K562 (cell line): ENCODE data around the gene ZBTB2. TPM values are rescaled to one million over a fixed set of nuclear protein-coding genes. Genes with fewer than 3 reads are reported as not detected.

ENCODE experiments used
- BRD4 ChIP-seq: fragments of 200-600 bp; sonication (generic); IDR thresholded peaks from 2 replicates; pipeline ENCODE4 v1.6.1; 2017; ENCODE audit warnings: inconsistent platforms
- ESRRB ChIP-seq: fragments of 250-450 bp; sonication (Bioruptor Pico); IDR thresholded peaks from 2 replicates; pipeline ENCODE4 v1.5.0; 2020; ENCODE audit warnings: mild to moderate bottlenecking, moderate library complexity, borderline replicate concordance
- GTF2E2 ChIP-seq: fragments of 200-800 bp; sonication (Bioruptor generic); IDR thresholded peaks from 2 replicates; pipeline ENCODE4 v1.6.1; 2016; ENCODE audit warnings: missing genetic modification characterization, missing compliant biosample characterization
- HCFC1 ChIP-seq: IDR thresholded peaks from 2 replicates; pipeline ENCODE4 v1.6.1; 2012; ENCODE audit warnings: low read depth, low read length, improper control_type of control experiment
- KLF1 ChIP-seq: fragments of 450-650 bp; IDR thresholded peaks from 2 replicates; pipeline ENCODE4 v1.6.1; 2016; ENCODE audit warnings: missing genetic modification characterization, missing compliant biosample characterization
- KLF16 ChIP-seq: IDR thresholded peaks from 2 replicates; pipeline ENCODE4 v1.6.1; 2016; ENCODE audit warnings: antibody characterized with exemption
- MTA3 ChIP-seq: fragments of 450-650 bp; formaldehyde crosslinking; IDR thresholded peaks from 2 replicates; pipeline ENCODE4 v1.6.1; 2017; ENCODE audit warnings: mild to moderate bottlenecking, borderline replicate concordance
- MYC ChIP-seq, 2 experiments: fragments of 250-450 bp in 1 of 2; sonication (Bioruptor Pico) in 1 of 2; IDR thresholded peaks; 2 replicates each; pipeline versions ENCODE4 v1.5.1 to v1.6.1; 2012 to 2021; ENCODE audit warnings: low read depth in 2 of 2, borderline replicate concordance in 1 of 2, improper control_type of control experiment in 1 of 2, low read length in 1 of 2, mild to moderate bottlenecking in 1 of 2, moderate library complexity in 1 of 2
- PATZ1 ChIP-seq: fragments of 250-450 bp; sonication (Bioruptor Pico); IDR thresholded peaks from 2 replicates; pipeline ENCODE4 v1.5.0; 2020; ENCODE audit warnings: mild to moderate bottlenecking, borderline replicate concordance
- PCBP2 ChIP-seq: fragments of 200-400 bp; formaldehyde crosslinking; IDR thresholded peaks from 2 replicates; pipeline ENCODE4 v1.6.1; 2018; ENCODE audit warnings: low read length, low read depth, mild to moderate bottlenecking, moderate library complexity; ENCODE audit not compliant: poor library complexity, severe bottlenecking
- POLR2AphosphoS5 ChIP-seq: IDR thresholded peaks from 2 replicates; pipeline ENCODE4 v1.6.1; 2011; ENCODE audit warnings: mild to moderate bottlenecking, low read depth, low read length, moderate library complexity; ENCODE audit not compliant: control insufficient read depth, insufficient read depth
- STAT5A ChIP-seq: IDR thresholded peaks from 2 replicates; pipeline ENCODE4 v1.6.1; 2012; ENCODE audit warnings: low read length, inconsistent platforms, borderline replicate concordance
- TAF1 ChIP-seq: IDR thresholded peaks from 2 replicates; pipeline ENCODE4 v1.6.1; 2011; ENCODE audit warnings: mild to moderate bottlenecking, low read length, moderate library complexity; ENCODE audit not compliant: insufficient read depth, control insufficient read depth, severe bottlenecking; ENCODE audit errors: extremely low read depth
- TEAD1 ChIP-seq, 2 experiments: fragments of 450-650 bp in 1 of 2; sonication (generic) in 1 of 2; formaldehyde crosslinking; IDR thresholded peaks; 2 replicates each; pipeline versions ENCODE4 v1.4.0 to v1.8.0; 2020 to 2022; ENCODE audit warnings: mild to moderate bottlenecking in 2 of 2, missing genetic modification reagents in 1 of 2
- ZNF655 ChIP-seq: fragments of 250-450 bp; sonication (Bioruptor Pico); IDR thresholded peaks from 2 replicates; pipeline ENCODE4 v1.5.0; 2021
- polyA plus RNA-seq, 8 experiments: library from polyadenylated mRNA; depleted of rRNA in 4 of 8; stranded (reverse) in 5 of 8; unstranded in 3 of 8; fragments of >200 nt; fragmentation: Nextera tagmentation in 2 of 8; fragmentation: Illumina TruSeq in 1 of 8; extraction: Ambion mirVana in 2 of 8; extraction: Trizol in 1 of 8; gene quantifications; 2 replicates each; pipeline versions ENCODE4 v1.2.1 to v1.2.3, GENCODE V29; 2011 to 2014; ENCODE audit warnings: inconsistent platforms in 1 of 8, missing spikeins in 1 of 8
- total RNA-seq, 7 experiments: library from RNA; depleted of rRNA in 6 of 7; stranded (reverse); fragments of >200 nt in 6 of 7; fragmentation: Illumina TruSeq in 2 of 7; extraction: Trizol in 2 of 7; gene quantifications; 2 replicates each; pipeline versions ENCODE4 v1.2.1 to v1.2.3, GENCODE V29; 2011 to 2021; ENCODE audit warnings: low replicate concordance in 1 of 7
- TF ChIP-seq, protein P1 (sequence below): fragments of 450-650 bp; conservative IDR thresholded peaks from 2 replicates; pipeline ENCODE4 v1.6.1; 2016; ENCODE audit warnings: missing genetic modification characterization, low read depth, mild to moderate bottlenecking, control low read depth, missing compliant biosample characterization
- TF ChIP-seq, protein P2 (sequence below): fragments of 200-800 bp; sonication (Bioruptor generic); IDR thresholded peaks from 2 replicates; pipeline ENCODE4 v1.6.1; 2017; ENCODE audit warnings: missing genetic modification characterization, missing compliant biosample characterization

Gene ZBTB2
- total and polyA plus RNA-seq, 9 of the 15 experiments (the other 6 are each of a cell fraction or from before 2014, with no cell fraction given) = 5.1 to 26.2 (median 16.4) TPM

GRCh38 chr6:151389618-151390275 lies 1.6 kb downstream of the ZBTB2 start (continued):
- TF ChIP-seq BRD4 (peak; percentile 89), GTF2E2 (tag) (peak; percentile 83), TAF1 (peak; percentile 86), PCBP2 (no peak), STAT5A (no peak), KLF1 (tag) (peak; percentile 37; the same call in 1 of the 2 replicates), TEAD1 (CRISPR knock-in tag; IDR thresholded peaks at IDR 0.05) (peak; percentile 46; a peak in 2 of 4 replicates), MTA3 (peak; percentile 81; the same call in 1 of the 2 replicates), HCFC1 (0 out of 2 replicates have a peak, but pooled peaks have one; percentile 7), PATZ1 (CRISPR knock-in tag) (no peak), POLR2AphosphoS5 (no peak), MYC (IDR thresholded peaks at IDR 0.05; ENCODE audit: low read depth, low read length) (peak; percentile 72; the same call in 1 of the 2 replicates), MYC (CRISPR knock-in tag; IDR thresholded peaks at IDR 0.05; ENCODE audit: borderline replicate concordance, low read depth) (peak; percentile 59; the same call in 1 of the 2 replicates), KLF16 (no peak), ESRRB (CRISPR knock-in tag) (0 out of 2 replicates have a peak, but pooled peaks have one; percentile 5), ZNF655 (no peak)
- TF ChIP-seq, protein P1, sequence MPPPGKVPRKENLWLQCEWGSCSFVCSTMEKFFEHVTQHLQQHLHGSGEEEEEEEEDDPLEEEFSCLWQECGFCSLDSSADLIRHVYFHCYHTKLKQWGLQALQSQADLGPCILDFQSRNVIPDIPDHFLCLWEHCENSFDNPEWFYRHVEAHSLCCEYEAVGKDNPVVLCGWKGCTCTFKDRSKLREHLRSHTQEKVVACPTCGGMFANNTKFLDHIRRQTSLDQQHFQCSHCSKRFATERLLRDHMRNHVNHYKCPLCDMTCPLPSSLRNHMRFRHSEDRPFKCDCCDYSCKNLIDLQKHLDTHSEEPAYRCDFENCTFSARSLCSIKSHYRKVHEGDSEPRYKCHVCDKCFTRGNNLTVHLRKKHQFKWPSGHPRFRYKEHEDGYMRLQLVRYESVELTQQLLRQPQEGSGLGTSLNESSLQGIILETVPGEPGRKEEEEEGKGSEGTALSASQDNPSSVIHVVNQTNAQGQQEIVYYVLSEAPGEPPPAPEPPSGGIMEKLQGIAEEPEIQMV (tag) = no peak
- TF ChIP-seq, protein P2, sequence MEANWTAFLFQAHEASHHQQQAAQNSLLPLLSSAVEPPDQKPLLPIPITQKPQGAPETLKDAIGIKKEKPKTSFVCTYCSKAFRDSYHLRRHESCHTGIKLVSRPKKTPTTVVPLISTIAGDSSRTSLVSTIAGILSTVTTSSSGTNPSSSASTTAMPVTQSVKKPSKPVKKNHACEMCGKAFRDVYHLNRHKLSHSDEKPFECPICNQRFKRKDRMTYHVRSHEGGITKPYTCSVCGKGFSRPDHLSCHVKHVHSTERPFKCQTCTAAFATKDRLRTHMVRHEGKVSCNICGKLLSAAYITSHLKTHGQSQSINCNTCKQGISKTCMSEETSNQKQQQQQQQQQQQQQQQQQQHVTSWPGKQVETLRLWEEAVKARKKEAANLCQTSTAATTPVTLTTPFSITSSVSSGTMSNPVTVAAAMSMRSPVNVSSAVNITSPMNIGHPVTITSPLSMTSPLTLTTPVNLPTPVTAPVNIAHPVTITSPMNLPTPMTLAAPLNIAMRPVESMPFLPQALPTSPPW (CRISPR knock-in tag) = no peak
